ENCODE measurements around the gene PLXNA3.

DNA sequence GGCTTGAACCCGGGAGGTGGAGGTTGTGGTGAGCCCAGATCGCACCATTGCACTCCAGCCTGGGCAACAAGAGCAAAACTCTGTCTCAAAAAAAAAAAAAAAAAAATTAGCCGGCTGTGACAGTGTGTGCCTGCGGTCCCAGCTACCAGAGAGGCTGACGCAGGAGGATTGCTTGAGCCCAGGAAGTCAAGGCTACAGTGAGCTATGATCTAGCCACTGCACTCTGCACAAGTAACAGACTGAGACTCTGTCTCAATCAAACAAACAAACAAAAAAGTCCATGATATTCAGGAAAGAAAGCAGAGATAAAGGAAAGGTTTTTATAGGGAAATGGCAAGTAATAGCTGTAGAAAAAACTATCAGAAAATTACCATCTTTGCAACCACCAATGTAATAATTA lies 23.1 kb downstream of the PLXNA3 start:
- no peak for TF ChIP-seq EZH2phosphoT487 (IDR thresholded peaks at IDR 0.05; ENCODE audit: insufficient read depth, low read depth)
- no peak for TF ChIP-seq EZH2 (IDR thresholded peaks at IDR 0.05; ENCODE audit: insufficient read depth, poor library complexity, severe bottlenecking)
